Measurements from ENCODE around the gene PAXX.
A peak's percentile ranks its signal among the peaks of the same experiment; 100 is the strongest.
"Not testable (repeated sequence)": the region's sequence is repeated elsewhere in the genome, so short reads cannot be mapped to it uniquely, and the experiment has no call there.

The PAXX gene

GRCh38 chr9:137019891-137020683 is 27.9 kb downstream of the PAXX start:
- DNase-seq: no peak

GRCh38 chr9:137020771-137021567 is 28.7 kb downstream of the PAXX start:
- DNase-seq: no peak

- no peak for DNase-seq
These were observed 29.4 kb downstream of the PAXX start for GRCh38 chr9:137021568-137021978.

- no peak for DNase-seq
These were observed 29.9 kb downstream of the PAXX start for GRCh38 chr9:137021979-137022661.

GRCh38 chr9:137022662-137023008 is 30.4 kb downstream of the PAXX start:
- DNase-seq: no peak

- DNase-seq: no peak
These were observed 30.9 kb downstream of the PAXX start for GRCh38 chr9:137023157-137023556.

- no peak for DNase-seq
These were observed 31.4 kb downstream of the PAXX start for GRCh38 chr9:137023583-137023991.

- peak; percentile 41 for DNase-seq
These were observed 33.3 kb downstream of the PAXX start for GRCh38 chr9:137025517-137025966.

- DNase-seq: no peak
These were observed 34.2 kb downstream of the PAXX start for GRCh38 chr9:137026384-137026783.

GRCh38 chr9:137026828-137027227 is 34.6 kb downstream of the PAXX start:
- no peak for DNase-seq

GRCh38 chr9:137027369-137028262 is 35.4 kb downstream of the PAXX start, which contains the start of gene ABCA2:
Gene ABCA2, minus strand, starts transcription at chr9:137028237. Its CDS starts 97 bp downstream, at chr9:137028140.
- no peak for DNase-seq

GRCh38 chr9:137028263-137029057 is 36.2 kb downstream of the PAXX start:
- no peak for DNase-seq

GRCh38 chr9:137029058-137029936 is 37.1 kb downstream of the PAXX start:
- no peak for DNase-seq

- no peak for DNase-seq
These were observed 37.8 kb downstream of the PAXX start for GRCh38 chr9:137030006-137030405.

- DNase-seq: no peak
These were observed 38.6 kb downstream of the PAXX start for GRCh38 chr9:137030538-137031527.

- DNase-seq: no peak
These were observed 39.9 kb downstream of the PAXX start, which contains the start of gene FUT7 for GRCh38 chr9:137031904-137032640. Gene FUT7, minus strand, starts transcription at chr9:137032088. Its CDS starts 97 bp downstream, at chr9:137031991.

GRCh38 chr9:137032858-137033257 is 40.6 kb downstream of the PAXX start:
- no peak for DNase-seq

GRCh38 chr9:137033481-137033880 is 41.3 kb downstream of the PAXX start:
- not testable (repeated sequence) for DNase-seq
